Common myeloid progenitor, CD34-positive (primary cell): ENCODE results near the gene GPRIN2.
"Not testable (repeated sequence)": the region's sequence is repeated elsewhere in the genome, so short reads cannot be mapped to it uniquely, and the experiment has no call there.

ENCODE experiments used
- CTCF ChIA-PET: fragments of 350-600 bp; sonication (Branson Sonifier 250); formaldehyde crosslinking; loops from one replicate; lab custom pipeline; 2021; ENCODE audit warnings: antibody characterized with exemption; lab: Charles Lee
- POLR2A ChIA-PET: fragments of 350-600 bp; sonication (Branson Sonifier 250); formaldehyde crosslinking; loops from one replicate; lab custom pipeline; 2021; ENCODE audit warnings: antibody characterized with exemption; lab: Charles Lee
- DNase-seq, 3 donors: peaks; one replicate each; pipeline versions ENCODE4 v3.0.0 to v3.0.0-alpha.2; 2013
- H3K27ac ChIP-seq, 2 experiments: 1 replicate in 1 of 2; 2 replicates in 1 of 2; pipeline ENCODE4 v1.7.0; 2013; ENCODE audit warnings: inconsistent platforms in 2 of 2, low read length in 2 of 2, mild to moderate bottlenecking in 2 of 2, low read depth in 1 of 2, moderate library complexity in 1 of 2; ENCODE audit not compliant: severe bottlenecking in 2 of 2, insufficient read depth in 1 of 2, poor library complexity in 1 of 2
- H3K27me3 ChIP-seq, 5 experiments: replicated peaks in 2 of 5; 1 replicate in 3 of 5; 2 replicates in 2 of 5; pipeline versions ENCODE4 v1.6.1 to v1.7.0; 2013; ENCODE audit warnings: low read length in 4 of 5, mild to moderate bottlenecking in 2 of 5, moderate library complexity in 2 of 5, inconsistent platforms in 1 of 5; ENCODE audit not compliant: insufficient read depth in 5 of 5, control insufficient read depth in 4 of 5
- H3K36me3 ChIP-seq, 4 experiments: 1 replicate in 2 of 4; 2 replicates in 2 of 4; pipeline versions ENCODE4 v1.6.1 to v1.7.0; 2013; ENCODE audit warnings: low read length in 3 of 4, control low read depth in 1 of 4, mild to moderate bottlenecking in 1 of 4; ENCODE audit not compliant: control insufficient read depth in 4 of 4, insufficient read depth in 4 of 4
- H3K4me1 ChIP-seq, 4 experiments: 1 replicate in 3 of 4; 2 replicates in 1 of 4; pipeline versions ENCODE4 v1.6.1 to v1.7.1; 2013; ENCODE audit warnings: low read length in 3 of 4, mild to moderate bottlenecking in 3 of 4, control low read depth in 1 of 4, inconsistent platforms in 1 of 4, moderate library complexity in 1 of 4; ENCODE audit not compliant: control insufficient read depth in 4 of 4, insufficient read depth in 4 of 4; ENCODE audit errors: control extremely low read depth in 1 of 4
- H3K4me3 ChIP-seq, 7 experiments: 1 replicate in 4 of 7; 2 replicates in 3 of 7; pipeline versions ENCODE4 v1.5.1 to v1.7.0; 2013; ENCODE audit warnings: mild to moderate bottlenecking in 7 of 7, low read length in 6 of 7, moderate library complexity in 6 of 7, inconsistent platforms in 2 of 7, low read depth in 2 of 7, control low read depth in 1 of 7; ENCODE audit not compliant: insufficient read depth in 4 of 7, control insufficient read depth in 1 of 7; ENCODE audit errors: extremely low read depth in 1 of 7
- H3K9me3 ChIP-seq, 5 experiments: 1 replicate in 4 of 5; 2 replicates in 1 of 5; pipeline versions ENCODE4 v1.6.1 to v1.7.1; 2013; ENCODE audit warnings: low read length in 4 of 5, mild to moderate bottlenecking in 2 of 5, inconsistent platforms in 1 of 5, low read depth in 1 of 5, moderate library complexity in 1 of 5; ENCODE audit not compliant: control insufficient read depth in 4 of 5, insufficient read depth in 2 of 5; ENCODE audit errors: control extremely low read depth in 1 of 5
- WGBS: methylation state at CpG from one replicate; pipeline ENCODE4 v1.1.5; 2013; ENCODE audit not compliant: insufficient coverage; 5-methylcytosine and 5-hydroxymethylcytosine counted together

GPRIN2 gene

DNA sequence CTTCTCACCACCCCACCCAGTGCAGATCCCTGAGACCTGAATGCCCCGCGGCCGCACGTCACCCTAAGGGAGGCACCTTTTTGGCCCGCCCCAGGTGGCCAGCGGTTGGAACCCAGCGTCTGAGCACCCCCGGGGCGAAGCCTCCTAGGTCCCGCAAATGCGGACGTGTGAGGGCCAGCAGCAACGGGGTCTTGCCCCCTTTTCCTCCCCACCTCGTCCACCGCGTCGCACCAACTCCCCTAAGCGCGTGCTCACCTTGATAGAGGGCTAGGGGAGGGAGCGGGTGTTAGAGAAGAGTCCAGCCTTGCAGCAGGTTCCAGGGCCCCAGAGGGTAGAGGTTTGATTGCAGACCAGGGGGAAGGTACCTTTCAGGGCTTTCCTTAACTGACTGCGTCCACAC is 22.9 kb upstream of the GPRIN2 start:
- DNase-seq, POLR2A ChIA-PET, H3K27me3 ChIP-seq, H3K9me3 ChIP-seq, H3K4me3 ChIP-seq, H3K36me3 ChIP-seq, H3K4me1 ChIP-seq, H3K27ac ChIP-seq, CTCF ChIA-PET: not testable (repeated sequence)
- WGBS: no CpG with 5 or more reads among the region's 21 CpGs

DNA sequence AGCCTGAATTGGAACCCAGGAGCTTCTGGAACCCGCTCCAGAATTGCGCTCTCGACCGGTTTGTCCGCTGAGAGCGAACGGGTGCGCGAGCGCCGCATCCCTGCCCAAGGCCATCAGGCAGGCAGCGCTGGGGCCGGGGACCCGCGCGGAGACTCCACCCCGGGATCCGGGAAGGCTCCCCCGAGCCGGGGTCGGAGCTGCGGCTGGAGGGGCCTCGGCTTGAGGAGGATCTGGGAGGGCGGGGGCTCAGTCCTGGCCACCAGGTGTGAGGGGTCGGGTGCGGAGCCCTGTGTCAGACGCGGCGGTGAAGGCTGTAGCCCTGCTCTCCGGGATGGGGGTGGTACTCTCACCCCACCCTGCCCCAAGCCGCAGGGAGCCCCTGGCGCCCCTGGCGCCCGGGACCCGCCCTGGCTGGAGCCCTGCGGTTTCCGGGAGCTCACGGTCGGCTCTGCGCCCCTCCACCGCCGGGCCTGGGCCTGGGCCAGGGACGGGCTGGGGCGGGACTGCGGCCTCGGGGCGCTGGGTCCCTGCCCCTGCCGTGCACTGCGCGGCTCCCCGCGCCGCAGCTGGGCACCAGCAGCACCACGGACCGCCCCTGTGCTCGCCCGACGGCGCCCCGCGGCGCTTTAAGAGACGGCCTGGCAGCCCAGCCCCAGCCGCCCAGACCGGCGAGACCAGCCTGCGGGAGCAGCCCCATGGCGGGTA is 22.2 kb upstream of the GPRIN2 start, which contains the start of gene SYT15:
SYT15 (plus strand) TSS at position 655 of the 705 bp plus-strand sequence; CDS start at position 696, 41 bp downstream.
- CTCF ChIA-PET, H3K27ac ChIP-seq, H3K9me3 ChIP-seq, H3K4me1 ChIP-seq, H3K27me3 ChIP-seq, POLR2A ChIA-PET, H3K36me3 ChIP-seq: not testable (repeated sequence)
- peak within 1 kb of the TSS in 1 of 7 experiments; percentile 28 for H3K4me3 ChIP-seq
- DNase-seq: peak in 2 of 3 donors; percentile 15 to 42
- no CpG with 5 or more reads among the region's 68 CpGs for WGBS

DNA sequence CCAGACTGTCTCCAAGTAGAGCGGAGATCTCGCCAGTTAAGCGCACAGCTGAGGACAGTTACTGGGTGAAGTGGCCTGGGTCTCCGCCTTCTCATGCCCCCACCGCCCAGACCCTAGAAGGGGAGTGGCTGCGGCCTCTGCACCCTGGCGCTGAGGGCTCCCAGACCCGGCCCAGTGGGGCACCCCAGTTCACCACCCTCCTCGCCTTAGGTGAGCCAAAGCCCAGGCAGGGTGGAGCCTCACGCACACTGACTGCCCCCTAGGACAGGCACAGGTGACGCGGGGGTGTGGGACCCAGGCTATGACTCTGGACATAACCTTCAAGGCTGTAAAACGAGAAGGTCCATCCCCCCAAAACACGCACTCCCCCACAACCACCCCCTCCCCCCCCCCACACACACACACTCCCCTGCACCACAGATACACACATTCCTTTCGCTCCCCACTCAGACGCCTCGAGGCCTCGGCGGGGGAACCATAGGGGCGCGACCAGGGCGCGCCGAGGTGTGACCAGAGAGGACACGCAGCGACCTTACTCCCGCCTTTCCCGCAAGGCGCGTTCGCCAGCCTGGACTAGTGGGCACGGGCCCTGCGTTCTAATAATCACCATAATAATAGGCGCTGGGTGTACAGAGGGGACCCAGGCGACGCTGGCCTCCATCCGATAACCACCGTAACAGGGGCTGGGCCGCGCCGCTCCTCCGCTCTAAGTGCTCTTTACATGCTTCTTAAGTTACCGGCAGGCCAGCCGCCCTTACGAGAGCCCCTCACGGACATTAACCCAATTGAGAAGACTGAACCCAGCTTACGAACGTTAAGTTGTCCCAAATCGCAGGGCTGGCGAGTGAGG is 21.4 kb upstream of the GPRIN2 start:
- H3K9me3 ChIP-seq, H3K36me3 ChIP-seq, H3K4me3 ChIP-seq, H3K27me3 ChIP-seq, CTCF ChIA-PET, H3K4me1 ChIP-seq, DNase-seq, POLR2A ChIA-PET, H3K27ac ChIP-seq: not testable (repeated sequence)
- WGBS: 95% methylated on average over 3 of the region's 50 CpGs

DNA sequence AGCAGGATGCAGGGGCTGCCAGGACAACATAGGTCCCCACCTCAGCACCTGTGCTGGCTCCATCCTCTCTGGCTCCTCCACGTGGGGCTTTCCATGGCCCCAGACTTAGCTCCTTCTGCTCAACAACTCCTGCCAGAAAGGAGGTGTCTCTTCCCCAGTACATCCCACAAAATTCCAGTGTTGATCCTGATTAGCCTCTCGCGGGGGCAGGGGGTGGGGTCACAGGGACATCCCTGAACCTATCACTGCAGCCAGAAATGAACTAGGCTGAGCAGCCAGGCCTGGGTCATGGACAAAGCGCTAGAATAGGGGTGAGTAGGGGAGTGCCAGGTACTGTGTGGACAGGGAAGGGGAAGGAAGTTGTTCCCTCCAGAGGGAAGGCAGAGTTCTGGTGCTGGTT is 17.4 kb upstream of the GPRIN2 start:
- H3K4me1 ChIP-seq, H3K27me3 ChIP-seq, DNase-seq, POLR2A ChIA-PET, H3K4me3 ChIP-seq, H3K27ac ChIP-seq, H3K36me3 ChIP-seq, H3K9me3 ChIP-seq, CTCF ChIA-PET: not testable (repeated sequence)
- WGBS: no CpG with 5 or more reads among the region's 4 CpGs

DNA sequence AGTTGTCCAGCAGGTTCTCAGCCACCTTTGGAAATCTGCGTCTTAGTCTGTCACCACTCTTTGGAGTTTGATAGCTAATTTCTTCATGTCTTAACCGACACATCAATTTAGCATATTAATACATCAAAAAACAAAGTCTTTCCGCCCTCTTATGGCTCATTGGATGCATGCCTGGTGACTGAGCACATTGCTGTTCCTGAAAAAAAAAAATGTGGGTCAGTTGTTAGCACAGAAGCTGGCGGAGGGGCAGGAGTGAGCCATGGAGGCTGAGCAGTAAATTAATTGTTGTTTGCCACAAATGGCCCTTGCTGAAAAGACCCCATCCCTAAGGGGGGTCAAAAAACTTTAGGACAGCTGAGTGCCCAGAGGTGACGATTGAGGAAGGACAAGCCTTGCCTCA is 16.9 kb upstream of the GPRIN2 start:
- CTCF ChIA-PET: not testable (repeated sequence)

DNA sequence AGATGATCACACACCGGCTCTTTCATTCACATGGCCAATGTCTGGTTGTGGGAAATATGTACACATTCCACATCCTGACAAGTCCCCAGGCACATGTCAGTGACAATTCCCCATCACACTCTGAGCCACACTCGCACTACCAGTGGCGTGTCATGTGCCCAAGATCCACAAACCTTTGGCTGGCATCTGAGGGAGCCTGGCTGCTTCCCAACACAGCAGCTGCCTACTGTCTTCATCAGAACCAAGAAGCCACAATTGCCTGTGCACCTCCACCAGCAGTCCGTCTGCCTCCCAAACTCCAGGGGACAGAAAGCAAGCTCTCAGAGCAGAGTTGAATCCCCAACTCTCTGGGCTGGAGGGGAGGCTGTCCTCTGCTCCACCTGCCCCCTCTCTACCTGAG is 16.3 kb upstream of the GPRIN2 start:
- H3K36me3 ChIP-seq, DNase-seq, H3K27me3 ChIP-seq, H3K27ac ChIP-seq, H3K4me1 ChIP-seq, H3K4me3 ChIP-seq, CTCF ChIA-PET, H3K9me3 ChIP-seq, POLR2A ChIA-PET: not testable (repeated sequence)
- no CpG with 5 or more reads among the region's 4 CpGs for WGBS

More for the DNA sequence above, 16.9 kb upstream of the GPRIN2 start:
- H3K9me3 ChIP-seq, H3K36me3 ChIP-seq, H3K4me3 ChIP-seq, H3K27ac ChIP-seq, POLR2A ChIA-PET, DNase-seq, H3K27me3 ChIP-seq, H3K4me1 ChIP-seq: not testable (repeated sequence)
- WGBS: 60% methylated on average over 1 of the region's 5 CpGs

DNA sequence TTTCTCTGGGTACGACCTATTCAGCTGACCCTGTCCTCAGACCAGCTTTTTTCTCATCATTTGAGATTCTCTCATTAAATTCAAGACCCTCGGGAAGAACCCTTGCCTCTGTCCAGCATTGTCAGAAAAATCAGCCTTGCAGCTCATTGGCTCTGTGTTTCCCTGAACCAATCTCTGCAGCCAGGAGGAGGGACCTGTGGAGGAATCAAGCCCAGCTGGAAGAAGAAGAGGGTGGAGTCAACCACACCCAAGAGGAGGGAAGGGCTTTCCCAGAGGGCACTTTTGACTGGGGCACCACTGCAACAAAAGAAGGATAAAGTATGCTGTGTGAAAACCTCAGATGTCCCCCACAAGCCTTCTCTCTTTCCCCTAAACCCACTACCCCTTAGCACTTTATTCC is 14.2 kb upstream of the GPRIN2 start:
- H3K4me1 ChIP-seq, POLR2A ChIA-PET, DNase-seq, H3K36me3 ChIP-seq, CTCF ChIA-PET, H3K4me3 ChIP-seq, H3K9me3 ChIP-seq, H3K27me3 ChIP-seq, H3K27ac ChIP-seq: not testable (repeated sequence)
- WGBS: no CpG with 5 or more reads among the region's 2 CpGs
